ENCODE results near the gene RBBP5. TPM values are rescaled to one million over a fixed set of nuclear protein-coding genes. Genes with fewer than 3 reads are reported as not detected.

The RBBP5 gene
- total RNA-seq, 2 donors from 2014 or later = 17.8 to 23.6 TPM

- H3K36me3 ChIP-seq (ENCODE audit: control insufficient read depth, insufficient read depth, low read length) = peaks cover 9% of the 10 kb centered on the region
- H3K27ac ChIP-seq (ENCODE audit: low read depth, low read length) = peak overlapping the region; percentile 18
- Mint-ChIP-seq H3K27ac (no peak overlapping the region), H3K9me3 (peaks cover 3% of the 10 kb centered on the region), H3K4me3 (no peak overlapping the region), H3K27me3 (ENCODE audit: insufficient read depth) (no peaks in the 10 kb centered on the region), H3K4me1 (no peaks in the 10 kb centered on the region), H3K36me3 (ENCODE audit: low read depth) (peaks cover 24% of the 10 kb centered on the region)
- no peak overlapping the region for H3K4me3 ChIP-seq (ENCODE audit: low read length)
- no peak for TF ChIP-seq CTCF (conservative IDR thresholded peaks at IDR 0.05)
- H3K9me3 ChIP-seq (ENCODE audit: control insufficient read depth, low read length) = no peaks in the 10 kb centered on the region
- 71% methylated on average over 1 of the region's 1 CpG; no CpG with 5 or more reads in 1 of the 2 experiments for WGBS, 2 experiments (ENCODE audit: insufficient coverage in 1 of 2, insufficient read length in 1 of 2)
- H3K4me1 ChIP-seq (ENCODE audit: control insufficient read depth, insufficient read depth, low read length) = no peaks in the 10 kb centered on the region
- no peaks in the 10 kb centered on the region for H3K27me3 ChIP-seq (ENCODE audit: control insufficient read depth, insufficient read depth, low read length, poor library complexity, severe bottlenecking)
- no peak overlapping the region for H3K9ac ChIP-seq (ENCODE audit: extremely low read depth, low read length, poor library complexity, severe bottlenecking)
- no peak for DNase-seq
Observed at GRCh38 chr1:205144751-205145150, 23.0 kb upstream of the RBBP5 start.

- peaks cover 20% of the 10 kb centered on the region for H3K36me3 Mint-ChIP-seq (ENCODE audit: low read depth)
- H3K9ac ChIP-seq (ENCODE audit: extremely low read depth, low read length, poor library complexity, severe bottlenecking) = no peak overlapping the region
- H3K27ac Mint-ChIP-seq = no peak overlapping the region
Observed at GRCh38 chr1:205144046-205144720, 22.4 kb upstream of the RBBP5 start.

GRCh38 chr1:205142102-205142469 is 20.3 kb upstream of the RBBP5 start:
- Mint-ChIP-seq H3K9me3 (peaks cover 17% of the 10 kb centered on the region), H3K27ac (no peak overlapping the region), H3K4me1 (no peaks in the 10 kb centered on the region), H3K36me3 (ENCODE audit: low read depth) (peaks cover 15% of the 10 kb centered on the region), H3K27me3 (ENCODE audit: insufficient read depth) (no peaks in the 10 kb centered on the region), H3K4me3 (no peak overlapping the region)
- no peak overlapping the region for H3K27ac ChIP-seq (ENCODE audit: low read depth, low read length)
- DNase-seq = no peak
- no peaks in the 10 kb centered on the region for H3K9me3 ChIP-seq (ENCODE audit: control insufficient read depth, low read length)
- H3K4me3 ChIP-seq (ENCODE audit: low read length) = no peak overlapping the region
- no peaks in the 10 kb centered on the region for H3K4me1 ChIP-seq (ENCODE audit: control insufficient read depth, insufficient read depth, low read length)
- H3K36me3 ChIP-seq (ENCODE audit: control insufficient read depth, insufficient read depth, low read length) = peaks cover 4% of the 10 kb centered on the region
- no peaks in the 10 kb centered on the region for H3K27me3 ChIP-seq (ENCODE audit: control insufficient read depth, insufficient read depth, low read length, poor library complexity, severe bottlenecking)
- WGBS, 2 experiments (ENCODE audit: insufficient coverage in 1 of 2, insufficient read length in 1 of 2) = 20 to 57% methylated on average over 1 to 2 of the region's 2 CpGs
- H3K9ac ChIP-seq (ENCODE audit: extremely low read depth, low read length, poor library complexity, severe bottlenecking) = no peak overlapping the region
- no peak for TF ChIP-seq CTCF (conservative IDR thresholded peaks at IDR 0.05)

More at GRCh38 chr1:205144046-205144720, 22.4 kb upstream of the RBBP5 start:
- no peaks in the 10 kb centered on the region for H3K27me3 ChIP-seq (ENCODE audit: control insufficient read depth, insufficient read depth, low read length, poor library complexity, severe bottlenecking)
- peaks cover 9% of the 10 kb centered on the region for H3K36me3 ChIP-seq (ENCODE audit: control insufficient read depth, insufficient read depth, low read length)
- no peak overlapping the region for H3K4me3 Mint-ChIP-seq
- no peak overlapping the region for H3K4me3 ChIP-seq (ENCODE audit: low read length)
- WGBS, 2 experiments (ENCODE audit: insufficient coverage in 1 of 2, insufficient read length in 1 of 2) = 90 to 98% methylated on average over 1 of the region's 1 CpG
- H3K9me3 ChIP-seq (ENCODE audit: control insufficient read depth, low read length) = no peaks in the 10 kb centered on the region
- no peak for TF ChIP-seq CTCF (conservative IDR thresholded peaks at IDR 0.05)
- no peak for DNase-seq
- H3K4me1 ChIP-seq (ENCODE audit: control insufficient read depth, insufficient read depth, low read length) = no peaks in the 10 kb centered on the region
- H3K4me1 Mint-ChIP-seq = no peaks in the 10 kb centered on the region
- peaks cover 7% of the 10 kb centered on the region for H3K9me3 Mint-ChIP-seq
- H3K27ac ChIP-seq (ENCODE audit: low read depth, low read length) = no peak overlapping the region
- no peaks in the 10 kb centered on the region for H3K27me3 Mint-ChIP-seq (ENCODE audit: insufficient read depth)
